Fibroblast of upper back skin (primary cell): ENCODE measurements around the gene WIZ.

Experiments
- DNase-seq: peaks from one replicate; pipeline ENCODE4 v3.0.0-alpha.2; 2013

The WIZ gene

GRCh38 chr19:15372891-15373301, 76.9 kb downstream of the WIZ start:
- DNase-seq: no peak

- no peak for DNase-seq
Observed at GRCh38 chr19:15372470-15372869, 77.3 kb downstream of the WIZ start.

GRCh38 chr19:15371786-15372380, 77.9 kb downstream of the WIZ start:
- no peak for DNase-seq

GRCh38 chr19:15371119-15371518, 78.6 kb downstream of the WIZ start:
- no peak for DNase-seq
